Fibroblast of mammary gland (primary cell): ENCODE results near the gene CFAP97.
A peak's percentile ranks its signal among the peaks of the same experiment; 100 is the strongest.

Experiments
- DNase-seq: peaks from one replicate; pipeline ENCODE4 v3.0.0-alpha.2; 2010; ENCODE audit warnings: low read depth
- H3K4me3 ChIP-seq: 2 replicates; pipeline ENCODE4 v1.5.1; 2011; ENCODE audit warnings: low read depth, mild to moderate bottlenecking, low read length, moderate library complexity; ENCODE audit not compliant: control insufficient read depth
- CTCF ChIP-seq: conservative IDR thresholded peaks from 2 replicates; pipeline ENCODE4 v1.5.1; 2011; ENCODE audit warnings: low read depth, low read length, inconsistent platforms; ENCODE audit not compliant: control insufficient read depth, insufficient read depth

Gene CFAP97

GRCh38 chr4:185113340-185113739 lies 90.5 kb downstream of the CFAP97 start:
- no peak for TF ChIP-seq CTCF

GRCh38 chr4:185112104-185112503 lies 91.7 kb downstream of the CFAP97 start:
- peak; percentile 96 for DNase-seq
- H3K4me3 ChIP-seq = no peak overlapping the region

More at GRCh38 chr4:185113340-185113739, 90.5 kb downstream of the CFAP97 start:
- DNase-seq = peak; percentile 62
- no peak overlapping the region for H3K4me3 ChIP-seq

GRCh38 chr4:185110375-185110823 lies 93.4 kb downstream of the CFAP97 start:
- TF ChIP-seq CTCF = no peak
- no peak for DNase-seq
- H3K4me3 ChIP-seq = no peak overlapping the region

More at GRCh38 chr4:185112104-185112503, 91.7 kb downstream of the CFAP97 start:
- no peak for TF ChIP-seq CTCF

GRCh38 chr4:185109736-185110135 lies 94.1 kb downstream of the CFAP97 start:
- H3K4me3 ChIP-seq = no peak overlapping the region
- TF ChIP-seq CTCF = no peak
- DNase-seq = no peak
